PFSK-1 (cell line): Measurements from ENCODE around the gene OR1J4.

Experiments
- FOXP2 ChIP-seq: optimal IDR thresholded peaks from 2 replicates; pipeline ENCODE3; 2011; ENCODE audit warnings: borderline replicate concordance, control low read depth, inconsistent platforms; ENCODE audit not compliant: insufficient read depth; ENCODE audit errors: extremely low read length, extremely low read depth
- POLR2AphosphoS5 ChIP-seq: IDR thresholded peaks from 2 replicates; pipeline ENCODE4 v1.6.1; 2012; ENCODE audit warnings: low read depth, mild to moderate bottlenecking, control low read depth, low read length, moderate library complexity
- SIN3A ChIP-seq: IDR thresholded peaks from 2 replicates; pipeline ENCODE4 v1.6.1; 2012; ENCODE audit warnings: mild to moderate bottlenecking, low read length, moderate library complexity, borderline replicate concordance; ENCODE audit not compliant: insufficient read depth
- TAF1 ChIP-seq: IDR thresholded peaks from 2 replicates; pipeline ENCODE4 v1.6.1; 2012; ENCODE audit warnings: low read length, control low read depth, borderline replicate concordance; ENCODE audit not compliant: insufficient read depth
- TF ChIP-seq, protein P1 (sequence below), 2 experiments: IDR thresholded peaks; 2 replicates each; pipeline versions ENCODE4 v1.6.1 to v1.8.0; 2011 to 2012; ENCODE audit warnings: low read depth in 2 of 2, low read length in 2 of 2, control low read depth in 1 of 2, inconsistent platforms in 1 of 2, mild to moderate bottlenecking in 1 of 2, moderate library complexity in 1 of 2; ENCODE audit not compliant: insufficient read depth in 1 of 2

Gene OR1J4

DNA sequence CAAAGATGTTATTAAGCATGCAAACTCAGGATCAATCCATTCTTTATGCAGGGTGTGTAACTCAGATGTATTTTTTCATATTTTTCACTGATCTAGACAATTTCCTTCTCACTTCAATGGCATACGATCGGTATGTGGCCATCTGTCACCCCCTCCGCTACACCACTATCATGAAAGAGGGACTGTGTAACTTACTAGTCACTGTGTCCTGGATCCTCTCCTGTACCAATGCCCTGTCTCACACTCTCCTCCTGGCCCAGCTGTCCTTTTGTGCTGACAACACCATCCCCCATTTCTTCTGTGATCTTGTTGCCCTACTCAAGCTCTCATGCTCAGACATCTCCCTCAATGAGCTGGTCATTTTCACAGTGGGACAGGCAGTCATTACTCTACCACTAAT, 435 bp downstream of the OR1J4 start:
- TF ChIP-seq TAF1: no peak
- TF ChIP-seq POLR2AphosphoS5: no peak
- TF ChIP-seq, protein P1, sequence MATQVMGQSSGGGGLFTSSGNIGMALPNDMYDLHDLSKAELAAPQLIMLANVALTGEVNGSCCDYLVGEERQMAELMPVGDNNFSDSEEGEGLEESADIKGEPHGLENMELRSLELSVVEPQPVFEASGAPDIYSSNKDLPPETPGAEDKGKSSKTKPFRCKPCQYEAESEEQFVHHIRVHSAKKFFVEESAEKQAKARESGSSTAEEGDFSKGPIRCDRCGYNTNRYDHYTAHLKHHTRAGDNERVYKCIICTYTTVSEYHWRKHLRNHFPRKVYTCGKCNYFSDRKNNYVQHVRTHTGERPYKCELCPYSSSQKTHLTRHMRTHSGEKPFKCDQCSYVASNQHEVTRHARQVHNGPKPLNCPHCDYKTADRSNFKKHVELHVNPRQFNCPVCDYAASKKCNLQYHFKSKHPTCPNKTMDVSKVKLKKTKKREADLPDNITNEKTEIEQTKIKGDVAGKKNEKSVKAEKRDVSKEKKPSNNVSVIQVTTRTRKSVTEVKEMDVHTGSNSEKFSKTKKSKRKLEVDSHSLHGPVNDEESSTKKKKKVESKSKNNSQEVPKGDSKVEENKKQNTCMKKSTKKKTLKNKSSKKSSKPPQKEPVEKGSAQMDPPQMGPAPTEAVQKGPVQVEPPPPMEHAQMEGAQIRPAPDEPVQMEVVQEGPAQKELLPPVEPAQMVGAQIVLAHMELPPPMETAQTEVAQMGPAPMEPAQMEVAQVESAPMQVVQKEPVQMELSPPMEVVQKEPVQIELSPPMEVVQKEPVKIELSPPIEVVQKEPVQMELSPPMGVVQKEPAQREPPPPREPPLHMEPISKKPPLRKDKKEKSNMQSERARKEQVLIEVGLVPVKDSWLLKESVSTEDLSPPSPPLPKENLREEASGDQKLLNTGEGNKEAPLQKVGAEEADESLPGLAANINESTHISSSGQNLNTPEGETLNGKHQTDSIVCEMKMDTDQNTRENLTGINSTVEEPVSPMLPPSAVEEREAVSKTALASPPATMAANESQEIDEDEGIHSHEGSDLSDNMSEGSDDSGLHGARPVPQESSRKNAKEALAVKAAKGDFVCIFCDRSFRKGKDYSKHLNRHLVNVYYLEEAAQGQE (IDR thresholded peaks at IDR 0.05; ENCODE audit: insufficient read depth in 1 of 2, low read depth in 2 of 2, low read length in 2 of 2): no peak
- TF ChIP-seq FOXP2: no peak
- no peak for TF ChIP-seq SIN3A

DNA sequence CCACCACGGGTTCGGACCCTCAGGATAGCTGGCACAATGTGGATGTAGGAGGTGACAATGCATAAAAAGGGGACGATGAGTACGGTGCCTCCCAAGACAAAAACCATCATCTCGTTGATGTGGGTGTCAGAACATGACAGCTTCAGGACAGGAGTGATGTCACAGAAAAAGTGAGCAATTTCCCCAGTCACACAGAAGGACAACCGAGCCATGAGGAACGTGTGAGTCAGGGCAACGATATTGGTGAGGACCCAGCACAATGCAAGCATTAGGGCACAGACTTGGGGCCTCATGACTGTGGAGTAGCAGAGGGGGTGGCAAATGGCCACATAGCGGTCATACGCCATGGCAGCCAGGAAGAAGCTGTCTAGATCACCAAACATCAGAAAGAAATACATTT, 7.7 kb downstream of the OR1J4 start:
- no peak for TF ChIP-seq SIN3A
- no peak for TF ChIP-seq POLR2AphosphoS5
- TF ChIP-seq, protein P1 (IDR thresholded peaks at IDR 0.05; ENCODE audit: insufficient read depth in 1 of 2, low read depth in 2 of 2, low read length in 2 of 2): no peak
- TF ChIP-seq TAF1: no peak
- TF ChIP-seq FOXP2: no peak

DNA sequence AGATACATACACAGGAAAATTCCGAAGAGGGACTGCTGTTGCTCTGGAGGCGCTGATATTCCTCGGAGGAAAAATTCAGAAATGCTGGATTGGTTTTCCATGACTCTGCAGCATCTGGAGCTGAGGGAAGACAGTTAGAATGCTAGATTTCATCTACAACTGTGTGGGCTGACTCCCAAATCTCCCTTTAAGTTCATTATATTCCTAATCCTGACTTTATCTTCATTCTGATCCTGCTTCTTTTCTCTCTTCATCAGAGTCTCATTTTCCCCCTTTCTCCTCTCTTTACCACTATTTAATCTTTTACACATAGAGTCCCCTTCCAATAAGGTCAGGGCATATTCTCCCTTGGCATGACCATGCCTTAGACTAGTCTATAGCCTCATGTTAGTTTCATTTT, 8.3 kb downstream of the OR1J4 start, which contains the start of gene OR1N1:
TSS of gene OR1N1 (minus strand) at position 101 of the 400 bp plus-strand sequence. CDS start at position 101, 0 bp downstream.
- TF ChIP-seq POLR2AphosphoS5: no peak
- TF ChIP-seq, protein P1 (IDR thresholded peaks at IDR 0.05; ENCODE audit: insufficient read depth in 1 of 2, low read depth in 2 of 2, low read length in 2 of 2): no peak
- TF ChIP-seq SIN3A: no peak
- no peak for TF ChIP-seq FOXP2
- TF ChIP-seq TAF1: no peak

DNA sequence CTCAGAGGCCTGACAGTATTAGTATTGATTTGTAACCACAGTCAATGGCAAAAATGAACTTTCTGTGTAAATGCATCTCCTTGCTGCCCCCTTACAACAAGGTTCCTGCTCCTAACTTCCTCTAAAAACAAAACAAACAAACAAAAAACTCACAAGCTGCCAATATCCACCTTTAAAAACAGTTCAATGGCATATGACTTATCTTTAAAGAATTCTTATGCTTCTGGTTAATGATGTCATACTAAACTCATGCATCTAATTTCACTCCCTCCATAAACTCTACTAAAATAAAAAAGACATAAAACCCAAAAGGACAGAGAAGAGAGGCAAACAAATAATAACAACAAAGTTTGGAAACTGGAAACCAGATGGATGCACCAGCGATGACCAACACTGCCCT, 17.2 kb downstream of the OR1J4 start:
- no peak for TF ChIP-seq POLR2AphosphoS5
- TF ChIP-seq FOXP2: no peak
- no peak for TF ChIP-seq TAF1
- TF ChIP-seq, protein P1 (IDR thresholded peaks at IDR 0.05; ENCODE audit: insufficient read depth in 1 of 2, low read depth in 2 of 2, low read length in 2 of 2): no peak
- TF ChIP-seq SIN3A: no peak

DNA sequence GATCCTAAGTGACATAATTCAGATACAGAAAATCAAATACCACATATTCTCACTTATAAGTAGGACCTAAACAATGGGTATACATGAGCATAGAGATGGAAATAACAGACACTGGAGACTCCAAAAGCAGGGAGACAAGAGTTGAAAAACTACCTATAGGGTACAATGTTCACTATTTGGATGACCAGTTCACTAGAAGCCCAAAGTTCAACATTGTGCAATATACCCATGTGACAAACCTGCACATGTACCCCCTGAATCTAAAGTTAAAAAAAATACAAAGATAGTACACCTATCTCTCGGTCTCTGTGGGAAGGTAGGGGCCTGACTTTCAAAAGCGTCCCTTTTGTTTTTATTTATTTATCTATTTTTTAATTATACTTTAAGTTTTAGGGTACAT, 19.8 kb downstream of the OR1J4 start:
- TF ChIP-seq, protein P1 (IDR thresholded peaks at IDR 0.05; ENCODE audit: insufficient read depth in 1 of 2, low read depth in 2 of 2, low read length in 2 of 2): no peak
- no peak for TF ChIP-seq POLR2AphosphoS5
- TF ChIP-seq SIN3A: no peak
- no peak for TF ChIP-seq TAF1
